Stomach smooth muscle (tissue), 2 donors: ENCODE data around the gene UNC50.

Experiments
- H3K27ac ChIP-seq: one replicate; pipeline ENCODE4 v1.7.0; 2013; ENCODE audit warnings: mild to moderate bottlenecking, low read length, inconsistent platforms
- H3K27me3 ChIP-seq, 2 donors: one replicate each; pipeline ENCODE4 v1.7.0; 2013; ENCODE audit warnings: low read length in 2 of 2; ENCODE audit not compliant: insufficient read depth in 2 of 2, control insufficient read depth in 1 of 2
- H3K36me3 ChIP-seq, 2 donors: one replicate each; pipeline ENCODE4 v1.7.0; 2013; ENCODE audit warnings: low read length in 2 of 2; ENCODE audit not compliant: control insufficient read depth in 2 of 2, insufficient read depth in 2 of 2
- H3K4me1 ChIP-seq: one replicate; pipeline ENCODE4 v1.7.0; 2013; ENCODE audit warnings: low read length; ENCODE audit not compliant: control insufficient read depth, insufficient read depth
- H3K4me3 ChIP-seq, 2 donors: one replicate each; pipeline ENCODE4 v1.7.0; 2013; ENCODE audit warnings: low read length in 2 of 2
- H3K9ac ChIP-seq, 2 donors: one replicate each; pipeline ENCODE4 v1.7.0; 2013; ENCODE audit warnings: low read length in 2 of 2, mild to moderate bottlenecking in 1 of 2
- H3K9me3 ChIP-seq, 2 donors: one replicate each; pipeline ENCODE4 v1.7.0; 2013; ENCODE audit warnings: low read length in 2 of 2; ENCODE audit not compliant: control insufficient read depth in 2 of 2
- donor health status: healthy.
- donor health status: Pancreatic carcinoma.

The UNC50 gene, protein sequence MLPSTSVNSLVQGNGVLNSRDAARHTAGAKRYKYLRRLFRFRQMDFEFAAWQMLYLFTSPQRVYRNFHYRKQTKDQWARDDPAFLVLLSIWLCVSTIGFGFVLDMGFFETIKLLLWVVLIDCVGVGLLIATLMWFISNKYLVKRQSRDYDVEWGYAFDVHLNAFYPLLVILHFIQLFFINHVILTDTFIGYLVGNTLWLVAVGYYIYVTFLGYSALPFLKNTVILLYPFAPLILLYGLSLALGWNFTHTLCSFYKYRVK

DNA sequence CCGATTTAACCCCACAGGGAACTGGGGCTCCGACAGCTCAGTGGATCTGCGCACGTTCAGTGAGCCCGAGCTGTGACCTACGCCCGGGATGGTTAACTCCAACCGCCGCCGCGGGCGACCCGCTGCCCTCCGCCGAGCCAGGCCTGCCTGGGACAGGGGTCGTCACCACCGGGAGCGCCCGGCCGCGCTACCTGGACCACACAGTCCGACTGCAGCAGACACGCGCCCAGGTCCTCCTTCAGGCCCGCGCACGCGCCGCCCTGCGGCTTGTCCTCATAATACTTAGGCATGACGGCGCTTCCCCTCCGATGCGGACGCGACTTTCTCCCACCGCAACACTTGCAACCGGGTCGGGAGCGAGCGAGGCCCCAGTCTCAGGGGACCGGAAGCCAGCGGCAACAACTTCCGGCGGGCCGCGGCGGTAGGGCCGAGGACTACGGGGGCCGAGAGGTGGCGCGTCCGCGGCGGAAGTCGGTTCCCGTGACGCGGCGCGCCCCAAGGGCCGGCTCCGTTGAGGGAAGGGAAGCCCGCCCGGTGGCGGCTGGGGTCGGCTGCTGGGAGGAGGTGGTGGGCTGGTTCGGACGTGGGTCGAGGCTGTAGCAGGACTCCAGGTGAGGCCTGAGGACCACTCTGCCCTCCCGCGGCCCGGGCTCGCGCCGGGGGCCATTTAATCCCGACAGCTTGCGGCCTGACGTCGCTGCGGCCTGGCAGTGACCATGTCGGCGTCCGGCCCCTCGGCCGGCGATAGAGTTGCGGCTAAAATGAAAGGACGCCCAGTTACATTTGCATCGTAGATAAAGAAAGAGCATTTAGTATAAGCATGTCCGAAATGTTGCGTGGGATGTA lies at the start of gene UNC50, which contains the start of gene COA5:
TSS of gene UNC50 (plus strand) at position 474 of the 846 bp plus-strand sequence. CDS start 1,171 bp downstream, outside the sequence.
TSS of gene COA5 (minus strand) at position 397 of the 846 bp plus-strand sequence. CDS start at position 290, 107 bp downstream.
- H3K9me3 ChIP-seq, result no peaks in the 10 kb centered on the region
- peaks cover 41% of the 10 kb centered on the region for H3K4me1 ChIP-seq
- H3K27me3 ChIP-seq, result no peaks in the 10 kb centered on the region
- peaks cover 9 to 20% of the 10 kb centered on the region in 2 donors for H3K36me3 ChIP-seq
- peak within 1 kb of the TSS; percentile 98 to 99 for H3K9ac ChIP-seq
- H3K27ac ChIP-seq, result peak within 1 kb of the TSS; percentile 97
- peak within 1 kb of the TSS; percentile 95 to 100 for H3K4me3 ChIP-seq

DNA sequence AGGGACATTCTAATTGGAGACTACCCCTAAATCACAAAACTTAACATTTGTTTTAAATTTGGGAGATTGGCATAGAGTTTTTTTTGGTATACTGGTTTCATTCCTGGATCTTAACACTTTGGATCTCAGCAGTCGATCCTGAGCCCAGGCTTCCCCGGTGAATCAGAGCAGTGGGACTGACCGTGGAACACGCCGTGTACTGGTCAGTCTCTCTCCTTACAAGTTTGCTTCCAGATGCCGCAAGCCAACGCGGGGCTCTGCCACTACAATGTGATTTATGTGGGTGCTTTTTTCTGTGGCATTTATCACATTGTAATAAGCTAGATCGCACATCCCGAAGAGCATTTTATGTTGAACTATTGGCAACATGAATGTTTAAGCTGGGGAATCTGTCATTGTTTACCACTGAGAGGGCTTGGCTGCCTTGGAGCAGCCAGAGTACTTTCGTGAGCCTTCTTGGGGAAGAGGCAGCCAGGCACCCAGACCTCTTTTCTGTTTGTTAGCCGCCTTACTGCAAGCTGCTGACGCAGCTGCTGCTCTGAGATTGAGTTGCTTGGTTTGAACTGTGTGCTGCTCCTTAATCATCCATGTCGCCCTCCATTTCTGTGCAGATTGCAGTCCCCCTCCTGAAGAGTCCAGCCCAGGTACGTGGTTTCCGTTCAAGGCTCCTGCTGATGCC lies 49.4 kb upstream of the UNC50 start:
- peaks cover 47% of the 10 kb centered on the region for H3K4me1 ChIP-seq

DNA sequence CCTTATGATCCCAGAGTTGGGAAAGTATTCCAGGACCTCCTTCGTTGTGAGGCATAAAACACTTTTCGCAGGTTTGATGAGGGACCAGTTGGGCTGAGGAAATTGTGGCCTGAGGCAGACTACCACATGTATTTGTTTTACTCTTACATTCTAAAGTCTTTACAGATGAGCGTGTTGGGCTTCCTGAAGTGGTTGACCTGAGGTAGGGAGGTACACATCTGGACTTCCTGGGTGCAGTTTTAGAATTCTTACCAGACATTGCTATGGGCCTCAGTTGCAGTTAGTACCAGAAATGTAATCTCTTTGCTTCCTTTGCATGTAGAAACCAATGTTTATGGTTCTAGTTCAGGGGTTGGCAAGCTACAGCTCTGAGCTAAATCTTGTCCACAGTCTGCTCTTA lies 48.8 kb upstream of the UNC50 start:
- Histone ChIP-seq H3K36me3 (peaks cover 25 to 33% of the 10 kb centered on the region in 2 donors), H3K9me3 (no peaks in the 10 kb centered on the region), H3K27ac (peak overlapping the region; percentile 88)

More for the DNA sequence above, 49.4 kb upstream of the UNC50 start:
- H3K9me3 ChIP-seq, result no peaks in the 10 kb centered on the region
- H3K4me3 ChIP-seq, result peak overlapping the region in 1 of 2 donors; percentile 22
- H3K9ac ChIP-seq, result peak overlapping the region in 1 of 2 donors; percentile 36
- H3K27me3 ChIP-seq, result no peaks in the 10 kb centered on the region
- peak overlapping the region; percentile 88 for H3K27ac ChIP-seq
- H3K36me3 ChIP-seq, result peaks cover 26 to 33% of the 10 kb centered on the region in 2 donors

DNA sequence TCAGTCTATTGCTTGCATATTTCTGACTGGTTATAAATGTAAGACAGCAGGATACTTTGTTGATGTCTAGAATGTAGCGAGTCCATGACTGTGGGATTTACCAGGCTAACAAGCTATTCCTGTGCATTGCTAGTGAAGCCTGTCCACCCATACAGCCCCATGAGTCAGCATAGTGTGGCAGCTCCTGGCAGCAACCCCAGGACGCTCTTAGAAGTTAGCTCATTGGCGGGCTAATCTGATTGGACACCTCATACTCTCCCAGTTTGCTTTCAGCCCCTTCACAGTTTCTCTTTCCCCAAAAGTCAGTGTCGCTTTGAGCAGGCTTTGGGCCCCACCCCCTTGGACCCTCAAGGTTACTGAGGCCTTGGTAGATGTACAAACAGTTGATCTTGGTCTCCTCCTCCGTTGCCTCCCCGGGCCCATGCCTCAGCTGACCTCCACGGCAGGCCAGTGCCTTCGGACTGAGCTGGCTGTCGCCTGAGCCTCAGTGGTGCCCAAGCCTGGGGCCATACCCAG lies 48.1 kb upstream of the UNC50 start:
- Histone ChIP-seq H3K36me3 (peaks cover 22 to 32% of the 10 kb centered on the region in 2 donors), H3K27ac (peak overlapping the region; percentile 88), H3K27me3 (no peaks in the 10 kb centered on the region), H3K4me3 (peak overlapping the region in 1 of 2 donors; percentile 47), H3K9ac (peak overlapping the region in 1 of 2 donors; percentile 42), H3K4me1 (peaks cover 47% of the 10 kb centered on the region), H3K9me3 (no peaks in the 10 kb centered on the region)

More for the DNA sequence above, 48.8 kb upstream of the UNC50 start:
- no peak overlapping the region for H3K9ac ChIP-seq
- no peaks in the 10 kb centered on the region for H3K27me3 ChIP-seq
- H3K4me3 ChIP-seq, result peak overlapping the region in 1 of 2 donors; percentile 8
- peaks cover 47% of the 10 kb centered on the region for H3K4me1 ChIP-seq

DNA sequence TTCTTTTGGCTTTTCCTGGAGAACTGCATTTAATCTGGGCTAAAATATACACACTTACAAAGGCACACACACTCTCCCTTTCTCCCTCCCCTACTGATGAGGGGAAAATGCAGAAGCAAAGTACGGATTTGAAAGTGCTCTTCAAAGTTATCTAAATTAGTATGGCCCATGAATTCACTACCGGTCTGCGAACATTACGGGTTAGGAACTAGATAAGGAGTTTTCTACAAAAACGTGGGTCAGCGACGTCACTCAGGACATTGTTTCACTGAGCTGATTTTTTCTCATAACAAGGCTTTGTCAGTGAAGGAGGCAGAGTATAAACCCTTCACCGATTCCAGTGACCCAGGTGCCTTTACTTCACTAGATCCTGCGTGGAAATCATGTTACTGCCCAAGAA lies 47.4 kb upstream of the UNC50 start:
- H3K9ac ChIP-seq, result no peak overlapping the region

DNA sequence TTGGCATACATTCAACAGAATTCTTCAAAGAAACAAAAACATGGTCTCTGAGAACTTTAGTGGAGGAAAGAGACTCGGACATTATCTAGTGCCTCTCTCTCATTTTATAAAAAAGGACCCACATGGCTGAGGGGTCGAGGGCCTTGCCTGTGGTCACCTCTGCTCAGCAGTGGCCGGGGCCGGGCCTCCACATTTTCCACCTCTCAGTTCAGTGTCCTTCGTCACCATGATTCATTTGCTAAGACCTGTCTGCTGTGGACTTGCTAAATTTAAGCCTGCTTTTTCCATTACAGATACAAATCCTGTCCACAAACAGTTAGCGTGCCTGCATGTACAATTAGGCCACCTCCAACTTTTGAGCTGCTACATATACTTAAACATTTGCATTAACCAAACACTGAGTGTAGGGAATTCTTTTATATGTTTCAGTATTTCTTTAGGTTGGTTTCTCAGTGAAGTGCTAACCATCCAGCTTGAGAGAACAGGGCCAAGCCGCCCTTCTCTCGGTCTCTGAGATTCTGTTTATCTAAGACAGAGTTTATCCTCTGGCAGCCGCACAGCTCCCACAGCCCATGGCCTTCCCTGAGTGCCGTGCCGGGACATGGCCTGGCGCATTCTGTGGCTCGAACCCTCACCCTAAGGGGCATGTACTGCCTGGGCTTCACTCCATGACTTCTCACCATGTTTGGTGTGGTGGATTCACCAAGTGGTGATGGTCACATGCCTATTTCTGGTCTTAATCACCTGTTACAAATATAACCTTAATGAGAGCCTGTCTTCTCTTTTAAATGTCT lies 46.3 kb upstream of the UNC50 start:
- Histone ChIP-seq H3K4me1 (peaks cover 47% of the 10 kb centered on the region), H3K4me3 (peak overlapping the region in 1 of 2 donors; percentile 36), H3K36me3 (peaks cover 29 to 40% of the 10 kb centered on the region in 2 donors), H3K27ac (peak overlapping the region; percentile 88), H3K9ac (peak overlapping the region in 1 of 2 donors; percentile 21), H3K27me3 (no peaks in the 10 kb centered on the region), H3K9me3 (no peaks in the 10 kb centered on the region)

More for the DNA sequence above, 47.4 kb upstream of the UNC50 start:
- Histone ChIP-seq H3K36me3 (peaks cover 24 to 33% of the 10 kb centered on the region in 2 donors), H3K4me3 (no peak overlapping the region), H3K4me1 (peaks cover 47% of the 10 kb centered on the region), H3K9me3 (no peaks in the 10 kb centered on the region), H3K27me3 (no peaks in the 10 kb centered on the region), H3K27ac (peak overlapping the region; percentile 88)

DNA sequence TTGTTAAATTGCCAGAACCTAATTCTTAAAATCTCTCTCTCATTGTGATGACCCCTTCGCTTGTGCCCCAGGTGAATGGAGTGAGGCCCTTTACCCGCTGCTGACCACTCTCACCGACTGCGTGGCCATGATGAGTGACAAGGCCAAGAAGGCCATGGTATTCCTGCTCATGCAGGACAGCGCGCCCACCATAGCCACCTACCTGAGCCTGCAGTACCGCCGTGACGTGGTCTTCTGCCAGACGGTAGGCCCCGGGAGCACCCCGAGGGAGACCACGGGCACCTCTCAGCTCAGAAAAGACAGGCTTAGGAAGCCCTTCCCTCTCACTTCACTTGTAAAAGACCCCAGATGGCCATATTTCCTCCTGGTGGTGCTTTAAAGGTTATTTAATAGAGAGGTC lies 45.0 kb upstream of the UNC50 start:
- Histone ChIP-seq H3K9ac (no peak overlapping the region), H3K36me3 (peaks cover 33 to 47% of the 10 kb centered on the region in 2 donors), H3K9me3 (no peaks in the 10 kb centered on the region), H3K27me3 (no peaks in the 10 kb centered on the region), H3K4me3 (no peak overlapping the region), H3K27ac (peak overlapping the region; percentile 88), H3K4me1 (peaks cover 43% of the 10 kb centered on the region)

DNA sequence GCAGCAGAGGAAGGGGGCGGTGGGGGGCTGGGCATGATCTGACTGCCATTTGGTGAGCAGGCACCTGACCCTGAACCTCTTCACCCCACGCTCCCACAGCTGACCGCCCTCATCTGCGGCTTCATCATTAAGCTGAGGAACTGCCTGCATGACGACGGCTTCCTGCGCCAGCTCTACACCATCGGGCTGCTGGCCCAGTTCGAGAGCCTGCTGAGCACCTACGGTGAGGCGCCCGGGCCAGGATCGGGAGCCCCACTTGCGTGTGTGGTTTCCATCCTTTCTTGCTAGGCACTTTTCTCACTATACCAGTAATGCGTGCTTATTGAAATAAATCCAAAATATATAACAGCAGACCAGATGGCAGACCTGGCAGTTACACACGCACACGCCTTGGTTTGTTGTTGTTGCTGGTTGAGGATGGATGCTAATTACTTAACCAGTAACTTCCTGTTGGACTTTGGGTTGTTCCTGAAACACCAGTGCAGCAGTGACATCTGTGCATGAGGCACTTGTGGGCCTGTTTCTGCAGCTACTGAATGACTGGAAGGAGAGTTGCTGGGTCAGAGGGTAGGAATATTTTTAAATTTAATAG lies 43.8 kb upstream of the UNC50 start:
- H3K4me1 ChIP-seq, result peaks cover 36% of the 10 kb centered on the region
- H3K27me3 ChIP-seq, result no peaks in the 10 kb centered on the region
- no peak overlapping the region for H3K9ac ChIP-seq
- H3K9me3 ChIP-seq, result no peaks in the 10 kb centered on the region
- no peak overlapping the region for H3K4me3 ChIP-seq
- H3K27ac ChIP-seq, result no peak overlapping the region
- peaks cover 44 to 56% of the 10 kb centered on the region in 2 donors for H3K36me3 ChIP-seq

DNA sequence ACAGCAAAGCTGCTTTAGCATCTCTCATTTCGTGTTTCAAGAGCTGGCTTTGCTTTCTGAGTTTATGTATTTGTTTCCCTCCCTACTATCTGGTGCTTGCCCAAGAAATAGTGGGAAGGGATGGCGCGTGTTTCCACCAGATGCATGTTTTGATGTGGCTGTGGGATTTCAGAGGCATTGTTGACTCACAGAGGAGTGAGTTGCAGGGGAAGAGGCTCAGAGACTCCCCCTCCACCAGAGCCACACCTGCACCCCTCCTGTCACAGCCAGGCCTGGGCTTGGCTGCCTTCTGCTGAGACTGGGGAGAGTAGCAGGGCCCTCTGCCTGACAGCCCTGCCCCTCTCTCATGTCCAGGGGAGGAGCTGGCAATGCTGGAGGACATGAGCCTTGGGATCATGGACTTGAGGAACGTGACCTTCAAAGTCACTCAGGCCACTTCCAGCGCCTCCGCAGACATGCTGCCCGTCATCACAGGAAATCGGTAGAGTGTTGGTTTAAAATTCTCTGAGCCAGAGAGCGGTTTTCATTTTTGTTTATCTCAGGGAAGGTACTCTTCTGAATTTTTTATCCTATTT lies 43.0 kb upstream of the UNC50 start:
- H3K9ac ChIP-seq, result no peak overlapping the region
- H3K9me3 ChIP-seq, result no peaks in the 10 kb centered on the region
- H3K4me1 ChIP-seq, result peaks cover 28% of the 10 kb centered on the region
- H3K36me3 ChIP-seq, result peaks cover 46 to 61% of the 10 kb centered on the region in 2 donors
- H3K4me3 ChIP-seq, result no peak overlapping the region
- H3K27me3 ChIP-seq, result no peaks in the 10 kb centered on the region
- H3K27ac ChIP-seq, result no peak overlapping the region
